WTC11 (cell line): ENCODE measurements around the gene ADCY10. TPM values are rescaled to one million over a fixed set of nuclear protein-coding genes. Genes with fewer than 3 reads are reported as not detected.

ENCODE experiments used
- ATAC-seq: fragments of 200-7000 bp; cut with Tn5 transposase; 2 replicates; pipeline ENCODE4 v1.10.0; 2021; ENCODE audit warnings: mild to moderate bottlenecking, moderate library complexity
- CTCF ChIA-PET: fragments of 300-600 bp; sonication (Branson Sonifier 250); formaldehyde crosslinking; loops from one replicate; lab custom pipeline; 2021; ENCODE audit warnings: antibody characterized with exemption; lab: Charles Lee
- POLR2A ChIA-PET: fragments of 350-600 bp; sonication (Branson Sonifier 250); formaldehyde crosslinking; loops from one replicate; lab custom pipeline; 2021; ENCODE audit warnings: antibody characterized with exemption; lab: Charles Lee
- DNase-seq: peaks from one replicate; pipeline ENCODE4 v3.0.0; 2021; ENCODE audit warnings: low spot score
- H3K27ac Mint-ChIP-seq: 2 replicates; pipeline ENCODE4 v1.8.0; 2021; ENCODE audit warnings: mixed read lengths
- H3K27me3 Mint-ChIP-seq: 2 replicates; pipeline ENCODE4 v1.8.0; 2021; ENCODE audit warnings: low read depth, mild to moderate bottlenecking, moderate library complexity, mixed read lengths
- H3K36me3 Mint-ChIP-seq: 2 replicates; pipeline ENCODE4 v1.8.0; 2021; ENCODE audit warnings: mixed read lengths
- H3K4me1 Mint-ChIP-seq: 2 replicates; pipeline ENCODE4 v1.8.0; 2022; ENCODE audit warnings: mixed read lengths
- H3K4me3 Mint-ChIP-seq: 2 replicates; pipeline ENCODE4 v1.8.0; 2021; ENCODE audit warnings: mild to moderate bottlenecking, moderate library complexity, mixed read lengths
- H3K9me3 Mint-ChIP-seq: 2 replicates; pipeline ENCODE4 v1.8.0; 2021; ENCODE audit warnings: mixed read lengths
- AR ChIP-seq: fragments of 250-450 bp; sonication (Bioruptor Pico); IDR thresholded peaks from 2 replicates; pipeline ENCODE4 v1.9.0; 2021; ENCODE audit warnings: mild to moderate bottlenecking
- ARID4B ChIP-seq: sonication (generic); formaldehyde crosslinking; IDR thresholded peaks from 2 replicates; pipeline ENCODE4 v1.8.0; 2023; ENCODE audit warnings: missing genetic modification reagents, mild to moderate bottlenecking, borderline replicate concordance
- ATF1 ChIP-seq: sonication (generic); formaldehyde crosslinking; IDR thresholded peaks from 2 replicates; pipeline ENCODE4 v1.8.1; 2023; ENCODE audit warnings: mild to moderate bottlenecking, moderate library complexity, missing genetic modification reagents
- CREB1 ChIP-seq: sonication (generic); formaldehyde crosslinking; IDR thresholded peaks from 2 replicates; pipeline ENCODE4 v1.8.0; 2023; ENCODE audit warnings: mild to moderate bottlenecking, missing genetic modification reagents
- E2F5 ChIP-seq: sonication (generic); formaldehyde crosslinking; IDR thresholded peaks from 2 replicates; pipeline ENCODE4 v1.8.1; 2022; ENCODE audit warnings: mild to moderate bottlenecking, moderate library complexity, missing genetic modification reagents
- EMX1 ChIP-seq: fragments of 250-450 bp; sonication (Bioruptor Pico); IDR thresholded peaks from 2 replicates; pipeline ENCODE4 v1.8.0; 2021; ENCODE audit warnings: mild to moderate bottlenecking
- ESRRA ChIP-seq: sonication (generic); formaldehyde crosslinking; IDR thresholded peaks from 2 replicates; pipeline ENCODE4 v1.8.1; 2022; ENCODE audit warnings: mild to moderate bottlenecking, missing genetic modification reagents, borderline replicate concordance
- MYBL2 ChIP-seq: sonication (generic); formaldehyde crosslinking; IDR thresholded peaks from 2 replicates; pipeline ENCODE4 v1.8.1; 2023; ENCODE audit warnings: mild to moderate bottlenecking, moderate library complexity, missing genetic modification reagents
- PREB ChIP-seq: sonication (generic); formaldehyde crosslinking; IDR thresholded peaks from 2 replicates; pipeline ENCODE4 v1.8.1; 2022; ENCODE audit warnings: mild to moderate bottlenecking, missing genetic modification reagents, moderate library complexity, borderline replicate concordance
- RELA ChIP-seq: sonication (generic); formaldehyde crosslinking; IDR thresholded peaks from 2 replicates; pipeline ENCODE4 v1.8.1; 2022; ENCODE audit warnings: missing genetic modification reagents, mild to moderate bottlenecking, borderline replicate concordance
- SOX15 ChIP-seq: fragments of 250-450 bp; sonication (Bioruptor Pico); IDR thresholded peaks from 2 replicates; pipeline ENCODE4 v1.9.0; 2021; ENCODE audit warnings: mild to moderate bottlenecking
- ZNF121 ChIP-seq: sonication (generic); formaldehyde crosslinking; IDR thresholded peaks from 2 replicates; pipeline ENCODE4 v1.8.0; 2023; ENCODE audit warnings: missing genetic modification reagents
- total RNA-seq: library from RNA; stranded (reverse); gene quantifications from 3 replicates; pipeline ENCODE4 v1.2.3, GENCODE V29; 2021
- TF ChIP-seq, protein P1 (sequence below): fragments of 250-450 bp; sonication (Bioruptor Pico); IDR thresholded peaks from 2 replicates; pipeline ENCODE4 v1.8.0; 2021; ENCODE audit warnings: mild to moderate bottlenecking

Gene ADCY10
- total RNA-seq, 1 experiment from 2014 or later = 0.07 TPM

DNA sequence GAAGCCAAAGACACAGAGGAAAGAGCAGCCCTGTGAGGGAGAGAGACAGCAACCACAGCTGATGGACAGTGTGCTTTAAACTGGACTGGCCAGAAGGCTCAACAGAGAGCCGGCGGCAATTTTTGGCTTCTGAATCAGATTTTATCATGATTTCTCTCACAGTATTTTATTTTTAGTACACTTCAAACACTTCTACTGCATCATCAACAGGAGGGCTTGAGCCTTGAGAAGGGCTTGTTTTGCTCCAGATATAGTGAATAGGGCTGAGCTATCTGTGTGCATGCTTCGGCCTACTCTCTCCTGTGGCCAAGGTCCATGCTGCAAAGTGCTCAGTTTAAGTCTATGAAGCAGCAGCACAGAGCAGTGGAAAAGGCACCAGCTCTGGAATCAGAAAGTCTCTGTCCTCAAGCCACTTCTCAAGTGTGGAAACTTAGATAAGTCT is 33.3 kb downstream of the ADCY10 start (continued):
- TF ChIP-seq RELA (no peak), AR (no peak), PREB (no peak), MYBL2 (CRISPR knock-in tag) (no peak), CREB1 (CRISPR knock-in tag) (no peak), ZNF121 (no peak)
- TF ChIP-seq, protein P1, sequence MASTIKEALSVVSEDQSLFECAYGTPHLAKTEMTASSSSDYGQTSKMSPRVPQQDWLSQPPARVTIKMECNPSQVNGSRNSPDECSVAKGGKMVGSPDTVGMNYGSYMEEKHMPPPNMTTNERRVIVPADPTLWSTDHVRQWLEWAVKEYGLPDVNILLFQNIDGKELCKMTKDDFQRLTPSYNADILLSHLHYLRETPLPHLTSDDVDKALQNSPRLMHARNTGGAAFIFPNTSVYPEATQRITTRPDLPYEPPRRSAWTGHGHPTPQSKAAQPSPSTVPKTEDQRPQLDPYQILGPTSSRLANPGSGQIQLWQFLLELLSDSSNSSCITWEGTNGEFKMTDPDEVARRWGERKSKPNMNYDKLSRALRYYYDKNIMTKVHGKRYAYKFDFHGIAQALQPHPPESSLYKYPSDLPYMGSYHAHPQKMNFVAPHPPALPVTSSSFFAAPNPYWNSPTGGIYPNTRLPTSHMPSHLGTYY = no peak

DNA sequence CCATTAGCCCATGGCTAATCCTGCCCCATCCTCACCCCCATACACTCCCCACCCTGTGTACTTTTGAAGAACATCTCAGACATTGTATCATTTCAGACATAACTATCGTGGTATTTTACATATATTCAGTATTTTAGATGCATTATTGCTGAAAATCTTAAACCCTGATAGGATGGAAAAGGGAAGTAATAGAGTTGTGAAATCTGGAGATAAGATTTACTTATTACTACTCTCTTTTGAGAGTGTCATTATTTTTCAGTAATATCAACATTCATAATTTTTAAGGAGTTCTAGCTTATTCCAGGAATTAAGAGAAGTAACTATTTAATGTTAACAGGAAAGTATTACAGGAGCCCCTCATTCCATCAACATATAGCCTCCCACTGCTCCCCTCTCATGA is 34.4 kb downstream of the ADCY10 start:
- DNase-seq = no peak
- ATAC-seq = no peak
- H3K4me1 Mint-ChIP-seq = peaks cover 10% of the 10 kb centered on the region
- POLR2A ChIA-PET = no interaction called here
- CTCF ChIA-PET = no interaction called here
- no peaks in the 10 kb centered on the region for H3K27me3 Mint-ChIP-seq
- no peak overlapping the region for H3K27ac Mint-ChIP-seq
- no peaks in the 10 kb centered on the region for H3K36me3 Mint-ChIP-seq
- H3K9me3 Mint-ChIP-seq = no peaks in the 10 kb centered on the region
- TF ChIP-seq EMX1 (CRISPR knock-in tag) = no peak
- TF ChIP-seq ESRRA (CRISPR knock-in tag) = no peak
- no peak for TF ChIP-seq E2F5 (CRISPR knock-in tag)
- TF ChIP-seq ARID4B = no peak
- no peak for TF ChIP-seq ATF1 (CRISPR knock-in tag)
- TF ChIP-seq SOX15 (CRISPR knock-in tag) = no peak
- TF ChIP-seq, all 79 proteins: peak for 0
- H3K4me3 Mint-ChIP-seq = no peak overlapping the region
